WI38 (cell line): ENCODE measurements around the gene IL1RAPL1.

Experiments used
- H3K4me3 ChIP-seq: 2 replicates; pipeline ENCODE4 v1.5.1; 2011; ENCODE audit warnings: low read depth, mild to moderate bottlenecking, control low read depth, low read length
- TF ChIP-seq, protein P1 (sequence below): IDR thresholded peaks from 2 replicates; pipeline ENCODE4 v1.5.1; 2012; ENCODE audit warnings: low read depth, mild to moderate bottlenecking, control low read depth, low read length

IL1RAPL1 gene

DNA sequence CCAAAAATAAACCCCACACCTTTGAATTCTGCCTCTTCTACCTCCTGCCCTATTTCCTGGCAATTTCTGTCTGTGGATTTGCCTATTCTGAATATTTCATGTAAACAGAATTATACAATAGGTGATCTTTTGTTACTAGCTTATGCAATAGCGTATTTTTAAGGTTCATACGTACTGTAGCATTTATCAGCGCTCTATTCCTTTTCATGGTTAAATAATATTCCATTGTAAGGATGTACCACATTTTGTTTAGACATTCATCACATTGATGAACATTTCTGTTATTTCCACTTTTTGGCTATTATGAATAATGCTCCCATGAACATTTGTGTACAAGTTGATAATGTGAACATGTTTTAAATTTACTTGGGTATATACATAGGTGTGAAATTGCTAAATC is 847.7 kb downstream of the IL1RAPL1 start:
- TF ChIP-seq, protein P1, sequence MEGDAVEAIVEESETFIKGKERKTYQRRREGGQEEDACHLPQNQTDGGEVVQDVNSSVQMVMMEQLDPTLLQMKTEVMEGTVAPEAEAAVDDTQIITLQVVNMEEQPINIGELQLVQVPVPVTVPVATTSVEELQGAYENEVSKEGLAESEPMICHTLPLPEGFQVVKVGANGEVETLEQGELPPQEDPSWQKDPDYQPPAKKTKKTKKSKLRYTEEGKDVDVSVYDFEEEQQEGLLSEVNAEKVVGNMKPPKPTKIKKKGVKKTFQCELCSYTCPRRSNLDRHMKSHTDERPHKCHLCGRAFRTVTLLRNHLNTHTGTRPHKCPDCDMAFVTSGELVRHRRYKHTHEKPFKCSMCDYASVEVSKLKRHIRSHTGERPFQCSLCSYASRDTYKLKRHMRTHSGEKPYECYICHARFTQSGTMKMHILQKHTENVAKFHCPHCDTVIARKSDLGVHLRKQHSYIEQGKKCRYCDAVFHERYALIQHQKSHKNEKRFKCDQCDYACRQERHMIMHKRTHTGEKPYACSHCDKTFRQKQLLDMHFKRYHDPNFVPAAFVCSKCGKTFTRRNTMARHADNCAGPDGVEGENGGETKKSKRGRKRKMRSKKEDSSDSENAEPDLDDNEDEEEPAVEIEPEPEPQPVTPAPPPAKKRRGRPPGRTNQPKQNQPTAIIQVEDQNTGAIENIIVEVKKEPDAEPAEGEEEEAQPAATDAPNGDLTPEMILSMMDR, result no peak
- no peak overlapping the region for H3K4me3 ChIP-seq

DNA sequence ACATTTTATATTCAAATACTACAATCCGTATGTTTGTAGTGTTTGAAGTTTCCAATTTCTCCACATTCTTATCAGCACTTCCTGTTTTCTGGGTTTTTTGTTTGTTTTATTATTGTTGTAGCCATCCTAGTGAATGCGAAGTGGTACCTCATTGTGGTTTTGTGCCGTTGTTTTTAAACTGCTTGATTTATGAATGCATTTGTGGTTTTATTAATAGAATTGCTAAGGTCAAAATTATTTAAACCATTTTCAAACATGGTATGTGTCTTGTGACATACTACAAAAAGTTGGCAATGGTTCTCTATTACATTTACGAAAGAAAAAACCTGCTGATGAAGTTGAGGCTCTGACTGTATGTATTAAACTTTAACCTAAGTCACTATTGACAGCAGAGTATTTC is 848.1 kb downstream of the IL1RAPL1 start:
- TF ChIP-seq, protein P1, result no peak
- H3K4me3 ChIP-seq, result no peak overlapping the region

DNA sequence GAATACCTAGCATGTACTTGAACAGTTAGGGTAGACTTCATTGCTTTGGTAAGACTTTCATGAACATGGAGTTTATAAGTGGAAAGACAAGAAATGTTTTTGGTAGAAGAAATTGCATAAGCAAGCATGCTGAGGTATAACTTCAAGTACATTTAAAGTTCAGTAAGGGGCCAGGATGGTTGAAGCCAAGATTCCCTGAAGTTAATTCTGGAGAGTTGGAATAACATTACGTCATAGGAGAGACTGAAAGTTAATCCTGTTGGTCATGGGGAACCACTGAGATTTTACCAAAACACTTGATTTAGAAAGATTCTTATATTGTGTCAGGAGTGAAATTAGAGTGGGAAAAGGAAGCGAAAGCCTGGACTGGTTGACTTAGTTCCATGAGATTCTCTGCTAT is 860.6 kb downstream of the IL1RAPL1 start:
- no peak overlapping the region for H3K4me3 ChIP-seq
- TF ChIP-seq, protein P1, result no peak

DNA sequence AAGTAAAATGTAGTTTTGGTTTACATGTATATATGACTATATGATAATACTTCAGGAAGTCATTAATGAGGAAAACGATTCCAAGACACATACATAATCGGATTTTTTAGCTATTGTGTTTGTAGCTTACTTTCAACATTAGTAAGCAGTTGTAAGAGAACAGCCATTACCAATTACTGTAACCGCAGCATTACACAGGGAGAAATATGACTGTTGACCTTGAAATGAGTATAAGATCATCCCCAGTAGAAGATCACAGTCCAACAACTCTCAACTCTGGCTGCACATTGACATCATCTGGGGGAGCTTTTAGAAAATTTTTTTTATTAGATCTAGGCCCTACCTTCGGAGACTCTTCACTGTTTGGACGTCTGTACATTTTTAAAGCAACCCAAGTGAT is 866.1 kb downstream of the IL1RAPL1 start:
- H3K4me3 ChIP-seq, result no peak overlapping the region
- TF ChIP-seq, protein P1, result no peak

DNA sequence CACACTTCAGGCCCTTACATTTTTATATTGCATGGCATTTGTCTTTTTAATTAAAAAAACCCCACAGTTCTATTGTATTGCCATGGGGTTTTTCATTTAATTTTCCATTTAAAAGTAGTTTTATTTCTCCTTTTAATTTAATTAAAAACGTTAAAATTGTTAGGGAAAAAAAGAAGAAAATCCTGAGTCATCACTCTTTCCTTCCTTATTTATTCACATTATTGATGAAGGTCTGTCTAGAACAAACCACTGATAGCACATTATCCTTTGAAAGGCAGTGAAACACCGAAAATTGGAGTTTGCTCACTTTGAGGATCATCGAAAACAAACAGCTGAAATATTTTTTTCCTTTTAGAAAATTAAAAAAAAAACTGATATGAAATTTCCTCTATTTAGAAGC is 868.5 kb downstream of the IL1RAPL1 start:
- TF ChIP-seq, protein P1, result no peak
- no peak overlapping the region for H3K4me3 ChIP-seq

DNA sequence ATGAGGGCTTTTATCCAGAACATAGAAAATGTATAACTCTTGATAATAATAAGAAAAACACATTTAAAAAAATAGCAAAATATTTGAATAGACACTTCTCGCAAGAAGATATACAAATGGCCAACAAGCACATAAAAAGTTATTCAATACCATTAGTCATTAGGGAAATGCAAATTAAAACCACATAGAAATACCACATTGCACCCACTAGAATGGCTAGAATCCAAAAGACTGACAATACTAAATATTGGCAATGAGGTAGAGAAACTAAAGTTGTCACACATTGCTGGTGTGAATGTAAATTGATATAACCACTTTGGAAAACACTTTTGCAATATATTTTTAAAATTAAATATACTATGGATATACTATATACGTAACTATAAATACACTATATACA is 873.8 kb downstream of the IL1RAPL1 start:
- no peak overlapping the region for H3K4me3 ChIP-seq
- TF ChIP-seq, protein P1, result no peak

DNA sequence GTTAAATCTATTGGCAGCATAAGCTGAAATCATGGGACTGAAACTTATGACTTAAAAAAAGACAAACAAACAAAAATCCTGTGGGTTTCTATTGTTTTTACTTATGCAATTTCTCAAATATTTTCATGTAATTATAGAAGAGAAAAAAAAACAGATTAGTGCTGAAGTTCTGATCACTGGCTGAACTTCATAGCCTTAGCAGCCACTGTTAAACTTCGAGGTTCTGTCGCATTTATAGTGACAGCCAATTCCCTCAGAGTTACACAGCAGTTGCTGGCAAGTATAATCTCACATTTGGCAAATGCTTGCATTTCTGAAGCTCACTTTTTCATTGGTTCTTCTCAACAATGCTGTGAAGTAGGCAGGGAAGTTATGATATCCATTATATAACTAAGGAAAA is 879.2 kb downstream of the IL1RAPL1 start:
- TF ChIP-seq, protein P1, result no peak

More for the DNA sequence above, 879.2 kb downstream of the IL1RAPL1 start:
- no peak overlapping the region for H3K4me3 ChIP-seq
